D341Med (cell line): ENCODE data around the gene TLR7.

Source experiments
- DNase-seq: peaks from one replicate; pipeline ENCODE4 v3.0.0; 2012; ENCODE audit warnings: low spot score

The TLR7 gene

DNA sequence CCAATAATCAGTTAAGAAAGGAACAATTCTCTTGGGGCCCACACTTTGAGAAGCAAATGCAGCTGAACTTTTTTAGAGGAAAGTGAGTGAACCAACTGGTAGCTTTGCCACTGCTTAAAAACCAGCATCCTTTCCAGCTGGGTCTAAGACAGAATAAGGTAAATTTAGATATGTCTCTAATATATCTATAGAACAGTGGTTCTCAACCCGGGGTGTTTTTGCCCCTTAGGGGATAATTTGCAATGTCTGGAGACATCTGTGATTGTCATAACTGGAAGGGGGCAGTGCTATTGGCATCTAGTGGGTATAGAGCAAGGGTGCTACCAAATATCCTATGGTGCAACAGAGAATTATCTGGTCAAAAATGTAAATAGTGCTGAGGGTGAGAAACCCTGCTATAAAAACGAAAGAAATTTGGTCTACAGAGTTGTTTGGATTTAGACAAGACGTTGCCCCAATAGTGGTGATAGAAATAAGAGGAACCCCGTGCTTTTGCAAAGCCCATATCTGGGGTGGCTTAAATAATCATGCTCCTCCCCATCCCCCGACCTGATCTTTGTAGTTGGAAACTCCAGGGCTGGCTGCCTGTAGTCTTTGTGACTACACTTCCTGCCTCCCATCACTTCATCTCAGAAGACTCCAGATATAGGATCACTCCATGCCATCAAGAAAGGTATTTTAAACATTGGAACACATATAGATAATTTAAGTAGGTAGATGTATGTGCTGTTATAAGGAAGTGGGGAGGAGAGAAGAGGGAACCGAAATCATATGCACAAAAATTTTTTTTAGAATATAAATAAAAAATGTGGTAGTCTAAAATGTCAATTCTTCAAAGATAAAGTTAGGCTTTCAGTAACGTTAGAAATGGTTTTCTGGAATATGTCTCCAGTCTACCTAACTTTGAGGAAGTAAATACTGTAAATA, at the start of gene TLR7:
Gene TLR7 (plus strand): TSS at position 622 of the 927 bp plus-strand sequence. CDS start 507 bp downstream, outside the sequence.
- DNase-seq: no peak

GRCh38 chrX:12817528-12817927, 49.3 kb upstream of the TLR7 start:
- no peak for DNase-seq

DNA sequence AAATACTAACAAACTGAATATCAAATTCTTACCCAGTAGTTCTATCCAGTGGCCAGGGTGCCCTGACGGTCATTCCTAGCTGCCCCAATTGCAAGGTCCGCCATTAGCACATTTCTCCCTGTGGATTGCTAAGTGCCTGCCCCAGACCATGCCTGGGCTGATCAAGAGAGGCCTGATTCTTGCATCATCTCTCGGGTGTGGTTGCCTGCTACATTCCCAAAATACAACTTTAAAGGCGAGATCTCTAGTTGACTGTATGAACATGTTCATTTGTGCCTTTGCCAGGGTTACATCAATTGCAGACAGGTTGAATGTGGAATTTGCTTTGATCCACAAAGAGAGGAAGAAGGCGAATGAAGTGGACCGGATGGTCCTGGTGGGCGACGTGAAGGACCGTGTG, 47.6 kb upstream of the TLR7 start:
- DNase-seq: no peak

DNA sequence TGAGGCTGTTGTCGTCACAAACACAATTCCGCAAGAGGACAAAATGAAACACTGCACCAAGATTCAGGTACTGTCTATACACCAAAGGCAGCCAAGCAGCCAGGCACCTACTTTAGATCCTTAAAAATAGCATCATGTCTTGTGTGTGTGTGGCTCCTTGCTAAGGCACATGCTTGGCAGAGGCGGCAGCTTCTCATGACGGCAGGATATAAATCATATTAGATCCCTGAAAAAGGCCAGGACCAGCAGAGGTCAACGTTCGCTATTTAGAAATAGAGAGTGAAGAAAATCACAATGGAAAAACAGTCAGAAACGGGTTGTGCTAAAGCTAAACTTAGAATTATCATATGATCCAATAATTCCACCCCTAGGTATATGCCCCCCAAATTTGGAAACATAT, 46.1 kb upstream of the TLR7 start:
- DNase-seq: no peak

DNA sequence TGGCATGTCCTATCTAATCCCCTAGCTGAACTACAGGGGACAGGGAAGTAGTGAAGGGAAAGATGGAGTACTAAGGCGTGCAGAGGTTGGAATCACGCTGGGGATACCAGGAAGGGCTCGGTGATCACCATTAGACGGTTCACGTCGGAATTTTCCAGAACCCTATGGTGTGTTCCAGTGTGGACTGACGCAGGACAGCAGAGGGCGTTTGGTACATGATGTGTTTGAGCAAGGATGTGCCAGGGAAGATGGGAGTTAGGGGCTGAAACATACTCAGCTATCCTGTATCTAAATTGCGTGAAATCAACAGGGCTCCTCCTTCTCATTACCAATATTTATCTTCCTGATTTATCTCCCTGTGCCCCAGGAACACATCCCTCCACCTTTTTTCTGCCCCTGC, 41.9 kb upstream of the TLR7 start:
- DNase-seq: no peak

DNA sequence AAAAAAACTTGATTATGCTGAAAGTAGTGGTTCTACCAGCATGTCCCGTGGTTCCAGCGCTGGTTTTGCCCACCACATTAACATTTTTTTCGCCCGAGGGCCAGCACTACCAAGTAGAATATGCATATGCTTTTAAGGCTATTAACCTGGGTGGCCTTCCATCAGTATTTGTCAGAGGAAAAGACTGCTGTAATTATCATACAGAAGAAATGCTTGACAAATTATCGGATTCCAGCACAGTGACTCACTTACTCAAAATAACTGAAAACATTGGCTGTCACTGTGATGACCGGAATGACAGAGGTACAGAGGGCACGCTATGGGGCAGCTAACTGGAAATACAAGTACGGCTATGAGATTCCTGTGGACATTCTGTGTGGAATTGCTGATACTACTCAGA, 41.1 kb upstream of the TLR7 start:
- DNase-seq: no peak

- DNase-seq: no peak
These were observed 23.7 kb upstream of the TLR7 start for GRCh38 chrX:12843061-12843667.

DNA sequence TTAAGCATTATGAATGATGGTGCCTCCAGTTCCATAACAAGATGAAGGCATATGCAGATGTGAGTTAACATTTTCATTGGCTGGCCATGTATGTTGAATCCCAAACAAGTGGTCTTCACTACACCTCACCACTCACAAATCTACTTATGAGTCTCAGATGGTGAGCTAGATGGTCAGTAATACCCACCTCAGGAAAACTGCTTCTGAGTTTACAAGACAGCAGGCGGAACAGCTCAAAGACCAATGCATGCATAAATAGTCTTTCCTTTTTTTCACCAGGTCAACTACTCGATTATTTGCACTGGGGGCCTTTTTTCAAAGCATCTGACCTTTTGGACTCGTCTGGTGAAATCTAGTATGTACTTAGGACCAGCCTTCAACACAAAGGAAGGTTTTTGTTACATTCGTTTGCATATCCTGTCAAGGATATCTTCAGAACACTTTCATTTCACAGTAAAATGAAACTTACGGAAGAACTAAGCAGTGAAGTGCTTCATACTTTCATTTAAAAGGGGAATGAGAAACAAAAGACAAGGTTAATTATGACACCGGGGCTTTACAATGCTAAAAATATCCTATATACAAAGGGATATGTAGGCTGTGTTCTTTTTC, 23.1 kb upstream of the TLR7 start:
- DNase-seq: no peak

GRCh38 chrX:12844319-12844718, 22.6 kb upstream of the TLR7 start:
- DNase-seq: no peak

GRCh38 chrX:12865359-12865758, 1.5 kb upstream of the TLR7 start:
- DNase-seq: no peak

GRCh38 chrX:12867685-12868084, 813 bp downstream of the TLR7 start:
- DNase-seq: no peak

DNA sequence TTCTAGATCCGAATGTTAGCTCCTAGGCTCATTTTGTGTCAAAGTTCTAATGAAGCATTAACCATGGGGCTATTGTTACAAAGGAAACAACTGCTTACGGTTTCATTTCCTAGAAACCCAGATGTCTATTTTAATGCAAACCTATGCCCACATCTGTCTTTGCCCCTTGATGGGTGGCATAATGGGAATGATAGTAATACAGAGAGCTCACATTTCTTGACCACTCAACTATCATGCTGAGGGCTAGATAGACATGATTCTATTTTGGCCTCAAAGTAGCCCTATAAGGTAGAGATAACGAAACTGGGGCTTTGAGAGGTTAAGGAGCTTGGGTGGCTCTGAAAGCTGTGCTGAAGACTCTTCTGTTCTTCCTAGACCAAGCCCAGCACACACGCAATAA, 1.9 kb downstream of the TLR7 start:
- DNase-seq: no peak

- DNase-seq: no peak
These were observed 4.4 kb downstream of the TLR7 start for GRCh38 chrX:12871257-12871656.

- DNase-seq: no peak
These were observed 5.9 kb downstream of the TLR7 start for GRCh38 chrX:12872741-12873140.

GRCh38 chrX:12874581-12874980, 7.7 kb downstream of the TLR7 start:
- DNase-seq: no peak

DNA sequence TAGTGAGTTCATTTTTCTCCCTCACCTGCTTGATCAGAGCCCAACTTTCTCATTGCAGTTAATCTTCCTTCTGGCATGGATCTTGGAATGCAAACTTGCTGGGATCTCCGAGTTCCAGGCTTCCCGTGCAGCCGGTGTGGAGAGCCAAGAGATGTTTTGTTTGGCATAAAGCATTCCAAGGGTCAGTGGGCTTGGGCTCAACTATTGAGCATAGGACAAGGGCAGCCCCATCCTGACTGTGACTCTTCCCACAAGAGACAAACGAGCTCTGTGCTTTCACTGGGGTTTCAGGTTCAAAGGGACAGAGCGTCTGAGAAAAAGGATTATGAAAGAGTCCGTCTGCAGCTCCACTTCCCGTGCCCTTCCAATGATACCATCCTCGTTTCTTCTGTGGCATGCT, 10.5 kb downstream of the TLR7 start:
- no peak for DNase-seq

DNA sequence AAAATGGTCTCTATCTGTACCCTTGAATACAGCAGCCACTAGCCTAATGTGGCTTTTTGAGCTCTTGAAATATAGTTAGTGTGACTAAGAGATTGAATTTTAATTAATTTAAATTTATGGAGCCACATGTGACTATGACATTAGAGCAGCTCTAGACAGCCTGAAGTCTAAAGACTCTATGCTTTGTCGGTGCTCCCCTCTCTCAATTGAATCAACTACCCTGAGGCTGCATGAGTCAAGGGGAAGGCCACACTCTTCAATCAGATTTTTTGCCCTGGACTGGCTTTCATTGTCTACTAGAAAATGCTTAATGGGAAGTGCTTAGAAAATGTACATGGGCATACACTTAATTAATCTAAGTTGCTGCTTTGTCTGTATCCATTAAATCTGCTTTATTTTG, 11.7 kb downstream of the TLR7 start:
- no peak for DNase-seq

DNA sequence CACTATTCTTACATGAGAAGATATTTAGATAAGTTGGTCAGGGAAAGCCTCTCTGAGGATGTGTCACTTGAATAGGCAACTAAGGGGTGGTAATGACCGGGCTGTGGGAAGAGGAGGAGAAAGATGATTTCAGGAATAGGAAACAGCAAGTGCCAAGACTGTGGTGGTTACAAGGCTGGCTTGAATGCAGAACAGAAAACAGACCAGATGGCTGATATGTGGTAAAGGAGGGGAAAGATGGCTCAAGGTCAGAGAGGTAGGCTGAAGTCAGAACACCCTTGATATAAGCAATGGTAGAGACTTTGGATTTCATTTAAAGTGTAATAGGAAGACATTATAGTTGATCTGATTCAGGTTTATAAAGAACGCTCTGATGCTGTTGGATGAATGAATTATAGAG, 15.0 kb downstream of the TLR7 start:
- DNase-seq: no peak

GRCh38 chrX:12885508-12885907, 18.6 kb downstream of the TLR7 start:
- DNase-seq: no peak

DNA sequence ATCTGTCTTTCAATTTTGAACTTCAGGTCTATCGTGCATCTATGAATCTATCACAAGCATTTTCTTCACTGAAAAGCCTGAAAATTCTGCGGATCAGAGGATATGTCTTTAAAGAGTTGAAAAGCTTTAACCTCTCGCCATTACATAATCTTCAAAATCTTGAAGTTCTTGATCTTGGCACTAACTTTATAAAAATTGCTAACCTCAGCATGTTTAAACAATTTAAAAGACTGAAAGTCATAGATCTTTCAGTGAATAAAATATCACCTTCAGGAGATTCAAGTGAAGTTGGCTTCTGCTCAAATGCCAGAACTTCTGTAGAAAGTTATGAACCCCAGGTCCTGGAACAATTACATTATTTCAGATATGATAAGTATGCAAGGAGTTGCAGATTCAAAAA, 19.7 kb downstream of the TLR7 start:
- no peak for DNase-seq

DNA sequence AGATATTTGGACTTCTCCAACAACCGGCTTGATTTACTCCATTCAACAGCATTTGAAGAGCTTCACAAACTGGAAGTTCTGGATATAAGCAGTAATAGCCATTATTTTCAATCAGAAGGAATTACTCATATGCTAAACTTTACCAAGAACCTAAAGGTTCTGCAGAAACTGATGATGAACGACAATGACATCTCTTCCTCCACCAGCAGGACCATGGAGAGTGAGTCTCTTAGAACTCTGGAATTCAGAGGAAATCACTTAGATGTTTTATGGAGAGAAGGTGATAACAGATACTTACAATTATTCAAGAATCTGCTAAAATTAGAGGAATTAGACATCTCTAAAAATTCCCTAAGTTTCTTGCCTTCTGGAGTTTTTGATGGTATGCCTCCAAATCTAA, 20.3 kb downstream of the TLR7 start:
- DNase-seq: no peak

- no peak for DNase-seq
These were observed 20.9 kb downstream of the TLR7 start for GRCh38 chrX:12887767-12888166.

- no peak for DNase-seq
These were observed 23.6 kb downstream of the TLR7 start for GRCh38 chrX:12890467-12890866.
